ENCODE measurements around the gene IFNAR2.

Gene IFNAR2

DNA sequence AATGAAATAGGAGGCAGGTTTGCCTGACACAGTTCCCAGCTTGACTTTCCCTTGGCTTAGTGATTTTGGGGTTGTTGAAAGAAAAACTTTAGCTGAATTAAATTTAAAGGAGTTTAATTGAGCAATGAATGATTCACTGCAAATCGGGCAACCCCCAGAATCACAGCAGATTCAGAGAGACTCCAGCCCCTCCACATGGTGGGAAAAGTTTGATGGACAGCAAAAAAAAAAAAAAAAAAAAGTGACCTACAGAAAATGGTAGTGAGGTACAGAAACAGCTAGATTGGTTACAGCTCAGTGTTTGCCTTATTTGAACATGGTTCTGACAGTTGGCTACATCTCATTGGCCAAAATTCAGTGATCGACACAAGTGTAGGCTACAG, 12.6 kb upstream of the IFNAR2 start:
- TF ChIP-seq, protein P1, sequence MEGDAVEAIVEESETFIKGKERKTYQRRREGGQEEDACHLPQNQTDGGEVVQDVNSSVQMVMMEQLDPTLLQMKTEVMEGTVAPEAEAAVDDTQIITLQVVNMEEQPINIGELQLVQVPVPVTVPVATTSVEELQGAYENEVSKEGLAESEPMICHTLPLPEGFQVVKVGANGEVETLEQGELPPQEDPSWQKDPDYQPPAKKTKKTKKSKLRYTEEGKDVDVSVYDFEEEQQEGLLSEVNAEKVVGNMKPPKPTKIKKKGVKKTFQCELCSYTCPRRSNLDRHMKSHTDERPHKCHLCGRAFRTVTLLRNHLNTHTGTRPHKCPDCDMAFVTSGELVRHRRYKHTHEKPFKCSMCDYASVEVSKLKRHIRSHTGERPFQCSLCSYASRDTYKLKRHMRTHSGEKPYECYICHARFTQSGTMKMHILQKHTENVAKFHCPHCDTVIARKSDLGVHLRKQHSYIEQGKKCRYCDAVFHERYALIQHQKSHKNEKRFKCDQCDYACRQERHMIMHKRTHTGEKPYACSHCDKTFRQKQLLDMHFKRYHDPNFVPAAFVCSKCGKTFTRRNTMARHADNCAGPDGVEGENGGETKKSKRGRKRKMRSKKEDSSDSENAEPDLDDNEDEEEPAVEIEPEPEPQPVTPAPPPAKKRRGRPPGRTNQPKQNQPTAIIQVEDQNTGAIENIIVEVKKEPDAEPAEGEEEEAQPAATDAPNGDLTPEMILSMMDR (IDR thresholded peaks at IDR 0.05) = no peak

DNA sequence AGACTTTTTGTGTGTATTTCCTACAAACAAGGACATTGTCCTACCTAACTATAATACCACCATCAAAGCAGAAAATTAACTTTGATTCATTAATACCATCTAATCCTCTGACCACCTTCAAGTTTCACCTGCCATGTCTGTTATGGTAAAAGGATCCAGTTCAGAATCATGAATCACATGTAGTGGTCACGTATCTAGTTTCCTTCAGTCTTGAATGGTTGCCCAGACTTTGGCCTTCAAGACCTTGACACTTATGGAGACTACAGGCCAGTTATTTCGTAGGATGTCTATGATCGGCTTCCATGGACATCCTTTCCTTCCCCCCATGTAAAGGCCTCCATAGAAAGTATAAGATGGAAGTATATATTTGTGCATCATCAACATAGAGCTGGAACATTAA, 10.4 kb upstream of the IFNAR2 start:
- TF ChIP-seq, protein P1 (IDR thresholded peaks at IDR 0.05) = no peak

DNA sequence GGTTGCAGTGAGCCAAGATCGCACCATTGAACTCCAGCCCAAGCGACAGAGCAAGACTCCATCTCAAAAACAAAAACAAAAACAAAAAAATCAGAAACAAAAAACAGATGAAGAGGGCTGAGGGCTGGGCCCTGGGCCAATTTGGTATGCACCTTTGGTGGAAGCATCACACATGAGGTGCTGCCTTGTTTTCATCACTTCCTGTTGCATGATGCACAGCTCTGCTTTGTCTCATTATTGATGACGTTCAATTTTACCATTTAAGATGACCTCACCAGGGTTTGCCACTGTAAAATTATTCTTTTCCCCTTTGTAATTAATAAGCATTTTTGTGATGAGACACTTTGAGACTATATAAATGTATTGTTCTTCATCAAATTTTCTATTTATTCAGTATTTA, 9.8 kb upstream of the IFNAR2 start:
- TF ChIP-seq, protein P1 (IDR thresholded peaks at IDR 0.05) = no peak

DNA sequence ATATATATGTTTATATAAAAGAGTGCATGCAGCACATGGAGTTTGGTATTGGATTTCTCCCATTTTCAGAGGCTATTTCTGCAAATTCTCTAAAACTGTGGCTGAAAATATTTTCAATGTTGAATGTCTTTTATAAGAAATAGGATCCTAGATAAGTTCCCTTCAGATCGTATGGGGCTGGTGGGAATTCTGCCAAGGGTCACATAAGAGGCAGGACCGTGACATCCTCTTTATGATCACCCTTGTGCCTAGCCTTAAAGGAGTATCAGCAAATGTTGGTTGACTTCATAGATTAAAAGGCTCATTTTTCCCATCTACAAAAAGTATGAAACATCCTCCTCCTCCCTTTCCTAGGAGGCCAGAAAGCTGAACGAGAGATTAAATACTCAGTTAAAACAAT, 1.3 kb upstream of the IFNAR2 start:
- TF ChIP-seq, protein P1 (IDR thresholded peaks at IDR 0.05) = no peak

DNA sequence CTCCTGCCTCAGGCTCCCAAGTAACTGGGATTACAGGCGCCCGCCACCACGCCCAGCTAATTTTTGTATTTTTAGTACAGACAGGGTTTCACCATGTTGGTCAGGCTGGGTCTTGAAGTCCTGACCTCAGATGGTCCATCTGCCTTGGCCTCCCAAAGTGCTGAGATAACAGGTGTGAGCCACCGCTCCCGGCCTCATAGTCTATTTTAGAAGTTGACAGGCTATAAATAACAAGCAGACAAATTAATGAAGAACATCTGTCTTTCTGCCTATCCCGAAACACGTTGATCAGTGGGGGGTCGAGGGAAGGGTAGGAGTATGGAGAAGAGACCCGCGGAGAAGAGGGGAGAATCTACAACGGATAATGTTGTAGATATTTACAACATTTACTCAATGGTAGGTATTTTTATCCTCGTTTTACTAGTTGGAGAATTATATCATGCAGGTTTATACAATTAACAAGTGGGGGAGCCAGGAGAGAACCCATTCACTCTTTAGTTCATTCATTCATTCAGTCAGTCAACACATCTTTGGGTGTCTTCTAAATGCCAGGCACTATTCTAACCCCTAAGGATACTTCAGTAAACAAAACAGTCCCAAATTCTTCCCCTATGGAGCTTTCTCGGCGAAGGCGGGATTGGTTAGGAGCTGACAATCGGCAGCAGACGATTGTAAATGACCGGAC, 497 bp upstream of the IFNAR2 start:
- TF ChIP-seq, protein P1 (IDR thresholded peaks at IDR 0.05) = no peak

DNA sequence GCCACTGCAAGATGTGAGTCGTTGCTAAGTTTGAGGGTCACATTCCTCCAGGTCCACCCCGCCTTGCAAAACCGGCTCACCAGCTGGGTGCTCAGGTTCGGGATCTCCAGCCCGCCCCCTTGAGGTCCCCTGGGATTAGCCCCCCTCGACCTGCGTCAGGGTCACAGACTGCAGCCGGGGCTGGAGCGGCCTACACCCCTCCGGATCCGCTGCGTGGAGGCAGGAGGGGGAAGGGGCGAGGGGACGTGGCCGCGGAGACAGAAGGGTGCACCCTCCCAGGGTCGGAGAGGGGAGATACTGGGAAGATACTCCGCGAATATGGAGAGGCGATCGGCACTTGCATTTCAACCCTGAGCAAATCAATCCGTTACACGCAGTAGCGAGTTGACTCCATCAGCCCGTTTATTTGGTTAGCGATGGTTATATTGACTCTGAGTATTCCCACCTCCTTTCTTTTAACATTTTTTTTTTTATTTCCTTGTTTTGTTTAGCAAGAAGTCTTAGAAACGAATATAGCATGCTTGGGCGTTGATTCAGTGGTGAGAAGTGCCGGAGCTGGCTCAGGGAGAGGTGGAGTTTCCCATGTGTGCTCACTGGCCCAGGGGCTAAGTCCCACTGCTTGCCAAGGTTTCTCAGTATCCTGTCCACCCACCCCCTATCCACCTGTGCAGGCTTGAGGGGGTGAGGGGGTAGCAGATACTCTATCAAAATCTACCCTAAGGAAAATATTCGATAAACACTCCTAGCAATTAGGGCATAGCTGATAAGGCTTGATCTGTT, 997 bp downstream of the IFNAR2 start:
- TF ChIP-seq, protein P1 (IDR thresholded peaks at IDR 0.05) = peak; percentile 16; the same call in 1 of the 2 replicates

DNA sequence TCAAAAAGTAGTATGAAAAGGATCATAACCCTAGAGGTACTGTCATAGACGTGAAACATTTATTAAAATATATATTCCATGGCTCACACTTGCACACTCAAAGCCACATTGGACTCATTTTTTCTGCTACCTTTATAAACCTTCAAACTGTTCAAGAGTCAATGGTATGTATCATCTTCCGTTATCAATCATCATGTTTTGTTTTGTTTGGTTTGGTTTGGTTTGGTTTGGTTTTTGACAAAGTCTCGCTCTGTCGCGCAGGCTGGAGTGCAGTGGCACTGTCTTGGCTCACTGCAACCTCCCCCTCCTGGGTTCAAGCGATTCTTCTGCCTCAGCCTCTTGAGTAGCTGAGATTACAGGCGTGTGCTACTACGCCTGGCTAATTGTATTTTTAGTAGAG, 1.8 kb downstream of the IFNAR2 start:
- TF ChIP-seq, protein P1 (IDR thresholded peaks at IDR 0.05) = no peak

All from LNCAP (cell line).